PFSK-1 (cell line): ENCODE measurements around the gene VPS37C.

ENCODE experiments used
- FOXP2 ChIP-seq: optimal IDR thresholded peaks from 2 replicates; pipeline ENCODE3; 2011; ENCODE audit warnings: borderline replicate concordance, control low read depth, inconsistent platforms; ENCODE audit not compliant: insufficient read depth; ENCODE audit errors: extremely low read length, extremely low read depth
- POLR2AphosphoS5 ChIP-seq: IDR thresholded peaks from 2 replicates; pipeline ENCODE4 v1.6.1; 2012; ENCODE audit warnings: low read depth, mild to moderate bottlenecking, control low read depth, low read length, moderate library complexity
- REST ChIP-seq, 2 experiments: IDR thresholded peaks; 2 replicates each; pipeline versions ENCODE4 v1.6.1 to v1.8.0; 2011 to 2012; ENCODE audit warnings: low read depth in 2 of 2, low read length in 2 of 2, control low read depth in 1 of 2, inconsistent platforms in 1 of 2, mild to moderate bottlenecking in 1 of 2, moderate library complexity in 1 of 2; ENCODE audit not compliant: insufficient read depth in 1 of 2
- SIN3A ChIP-seq: IDR thresholded peaks from 2 replicates; pipeline ENCODE4 v1.6.1; 2012; ENCODE audit warnings: mild to moderate bottlenecking, low read length, moderate library complexity, borderline replicate concordance; ENCODE audit not compliant: insufficient read depth
- TAF1 ChIP-seq: IDR thresholded peaks from 2 replicates; pipeline ENCODE4 v1.6.1; 2012; ENCODE audit warnings: low read length, control low read depth, borderline replicate concordance; ENCODE audit not compliant: insufficient read depth

Gene VPS37C

GRCh38 chr11:61140416-61140815 is 20.8 kb downstream of the VPS37C start:
- TF ChIP-seq POLR2AphosphoS5 (no peak), REST (IDR thresholded peaks at IDR 0.05; ENCODE audit: insufficient read depth in 1 of 2, low read depth in 2 of 2, low read length in 2 of 2) (no peak), SIN3A (no peak), FOXP2 (no peak), TAF1 (no peak)

- TF ChIP-seq SIN3A: no peak
Observed at GRCh38 chr11:61139387-61139786, 21.8 kb downstream of the VPS37C start.

- TF ChIP-seq SIN3A: no peak
- no peak for TF ChIP-seq POLR2AphosphoS5
- TF ChIP-seq REST (IDR thresholded peaks at IDR 0.05; ENCODE audit: insufficient read depth in 1 of 2, low read depth in 2 of 2, low read length in 2 of 2): no peak
- no peak for TF ChIP-seq TAF1
- TF ChIP-seq FOXP2: no peak
Observed at GRCh38 chr11:61138935-61139334, 22.3 kb downstream of the VPS37C start.

GRCh38 chr11:61134801-61135257 is 26.4 kb downstream of the VPS37C start:
- TF ChIP-seq REST (IDR thresholded peaks at IDR 0.05; ENCODE audit: insufficient read depth in 1 of 2, low read depth in 2 of 2, low read length in 2 of 2): no peak
- no peak for TF ChIP-seq POLR2AphosphoS5
- TF ChIP-seq FOXP2: no peak
- no peak for TF ChIP-seq TAF1
- TF ChIP-seq SIN3A: no peak

- TF ChIP-seq FOXP2 (no peak), POLR2AphosphoS5 (no peak), SIN3A (no peak), TAF1 (no peak), REST (IDR thresholded peaks at IDR 0.05; ENCODE audit: insufficient read depth in 1 of 2, low read depth in 2 of 2, low read length in 2 of 2) (no peak)
Observed at GRCh38 chr11:61133956-61134662, 27.1 kb downstream of the VPS37C start.
